Smooth muscle cell (in vitro differentiated cells): ENCODE data around the gene TAS2R42. TPM values are rescaled to one million over a fixed set of nuclear protein-coding genes. Genes with fewer than 3 reads are reported as not detected.

Experiments
- DNase-seq: peaks from one replicate; lab custom pipeline; 2025; ENCODE audit not compliant: unreplicated experiment; lab: John Stamatoyannopoulos, UW
- H2AFZ ChIP-seq: fragments of 200-600 bp; sonication (generic); 2 replicates; pipeline ENCODE4 v1.6.0; 2016; ENCODE audit warnings: antibody characterized with exemption, low read depth, mild to moderate bottlenecking
- H3F3A ChIP-seq: fragments of 200-600 bp; sonication (generic); 2 replicates; pipeline ENCODE4 v1.6.0; 2017; ENCODE audit warnings: antibody characterized with exemption, low read depth
- H3K27ac ChIP-seq: fragments of 200-600 bp; sonication (generic); 2 replicates; pipeline ENCODE4 v1.5.1; 2016; ENCODE audit warnings: low read depth, mild to moderate bottlenecking
- H3K27me3 ChIP-seq: fragments of 200-600 bp; sonication (generic); 2 replicates; pipeline ENCODE4 v1.6.1; 2016; ENCODE audit warnings: low read depth, mild to moderate bottlenecking
- H3K36me3 ChIP-seq: fragments of 200-600 bp; sonication (generic); 2 replicates; pipeline ENCODE4 v1.5.1; 2016; ENCODE audit warnings: low read depth
- H3K4me1 ChIP-seq: fragments of 200-600 bp; sonication (generic); 2 replicates; pipeline ENCODE4 v1.5.1; 2016; ENCODE audit warnings: low read depth
- H3K4me2 ChIP-seq: fragments of 200-600 bp; sonication (generic); 2 replicates; pipeline ENCODE4 v1.6.0; 2016; ENCODE audit warnings: mild to moderate bottlenecking
- H3K4me3 ChIP-seq: fragments of 200-600 bp; sonication (generic); 2 replicates; pipeline ENCODE4 v1.5.1; 2016; ENCODE audit warnings: mild to moderate bottlenecking
- H3K79me2 ChIP-seq: fragments of 200-600 bp; sonication (generic); 2 replicates; pipeline ENCODE4 v1.6.0; 2016; ENCODE audit warnings: low read depth, mild to moderate bottlenecking
- H3K9ac ChIP-seq: fragments of 200-600 bp; sonication (generic); 2 replicates; pipeline ENCODE4 v1.6.0; 2016; ENCODE audit warnings: low read depth
- H3K9me3 ChIP-seq: fragments of 200-600 bp; sonication (generic); replicated peaks from 2 replicates; pipeline ENCODE4 v1.5.1; 2016; ENCODE audit warnings: low read depth
- H4K20me1 ChIP-seq: fragments of 200-600 bp; sonication (generic); 2 replicates; pipeline ENCODE4 v1.6.0; 2016; ENCODE audit warnings: low read depth
- WGBS: methylation state at CpG from one replicate; pipeline ENCODE4 v1.1.7; 2016; ENCODE audit warnings: low lambda C conversion rate; 5-methylcytosine and 5-hydroxymethylcytosine counted together
- polyA plus RNA-seq: library from polyadenylated mRNA; unstranded; fragments of >200 nt; fragmentation: Nextera tagmentation; extraction: Ambion mirVana; gene quantifications from 2 replicates; pipeline ENCODE4 v1.2.1, GENCODE V29; 2016
- total RNA-seq: library from RNA; depleted of rRNA; stranded (reverse); fragments of >200 nt; gene quantifications from 2 replicates; pipeline ENCODE4 v1.2.3, GENCODE V29; 2014
- TF ChIP-seq, protein P1 (sequence below): fragments of 200-600 bp; sonication (generic); IDR thresholded peaks from 2 replicates; pipeline ENCODE4 v1.5.1; 2017; ENCODE audit warnings: borderline replicate concordance, mild to moderate bottlenecking, antibody characterized with exemption; ENCODE audit not compliant: insufficient read depth, poor library complexity, severe bottlenecking

Gene TAS2R42
- total and polyA plus RNA-seq, 2 experiments from 2014 or later = not detected

DNA sequence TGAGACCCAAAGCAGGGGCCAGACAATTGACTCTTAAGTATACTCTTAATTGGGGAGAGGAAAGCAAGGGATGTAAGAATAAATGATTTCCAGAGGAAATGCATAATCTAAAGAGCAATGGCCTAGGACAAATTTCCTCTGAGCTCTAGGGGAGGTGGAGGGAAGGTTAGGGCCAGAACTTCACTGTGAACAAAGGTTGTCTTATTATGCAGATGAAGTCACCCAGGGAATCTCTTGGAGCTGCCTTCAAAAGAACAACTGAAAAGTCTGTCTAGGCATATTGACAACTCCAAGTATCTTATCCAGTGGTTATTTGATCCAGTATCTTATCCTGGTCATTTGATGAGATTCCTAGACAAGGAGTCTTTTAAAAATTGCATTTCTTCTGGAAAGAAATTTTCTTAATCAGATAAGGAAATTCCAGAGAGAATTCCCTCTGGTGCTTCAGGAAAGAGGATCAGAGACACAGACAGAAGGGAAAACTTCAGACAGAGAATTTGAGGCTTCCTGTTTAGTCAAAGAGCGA lies 32.3 kb downstream of the TAS2R42 start:
- no peaks in the 10 kb centered on the region for H3F3A ChIP-seq
- no peak overlapping the region for H3K4me3 ChIP-seq
- H4K20me1 ChIP-seq = peaks cover 35% of the 10 kb centered on the region
- no peak overlapping the region for H3K4me2 ChIP-seq
- H3K27ac ChIP-seq = no peak overlapping the region
- no peaks in the 10 kb centered on the region for H3K36me3 ChIP-seq
- DNase-seq = no peak
- H2AFZ ChIP-seq = no peak overlapping the region
- TF ChIP-seq, protein P1, sequence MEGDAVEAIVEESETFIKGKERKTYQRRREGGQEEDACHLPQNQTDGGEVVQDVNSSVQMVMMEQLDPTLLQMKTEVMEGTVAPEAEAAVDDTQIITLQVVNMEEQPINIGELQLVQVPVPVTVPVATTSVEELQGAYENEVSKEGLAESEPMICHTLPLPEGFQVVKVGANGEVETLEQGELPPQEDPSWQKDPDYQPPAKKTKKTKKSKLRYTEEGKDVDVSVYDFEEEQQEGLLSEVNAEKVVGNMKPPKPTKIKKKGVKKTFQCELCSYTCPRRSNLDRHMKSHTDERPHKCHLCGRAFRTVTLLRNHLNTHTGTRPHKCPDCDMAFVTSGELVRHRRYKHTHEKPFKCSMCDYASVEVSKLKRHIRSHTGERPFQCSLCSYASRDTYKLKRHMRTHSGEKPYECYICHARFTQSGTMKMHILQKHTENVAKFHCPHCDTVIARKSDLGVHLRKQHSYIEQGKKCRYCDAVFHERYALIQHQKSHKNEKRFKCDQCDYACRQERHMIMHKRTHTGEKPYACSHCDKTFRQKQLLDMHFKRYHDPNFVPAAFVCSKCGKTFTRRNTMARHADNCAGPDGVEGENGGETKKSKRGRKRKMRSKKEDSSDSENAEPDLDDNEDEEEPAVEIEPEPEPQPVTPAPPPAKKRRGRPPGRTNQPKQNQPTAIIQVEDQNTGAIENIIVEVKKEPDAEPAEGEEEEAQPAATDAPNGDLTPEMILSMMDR = no peak
- no peaks in the 10 kb centered on the region for H3K27me3 ChIP-seq
- no peaks in the 10 kb centered on the region for H3K4me1 ChIP-seq
- no peaks in the 10 kb centered on the region for H3K9me3 ChIP-seq
- H3K79me2 ChIP-seq = peaks cover 88% of the 10 kb centered on the region
- no peak overlapping the region for H3K9ac ChIP-seq
- 94% methylated on average over 1 of the region's 1 CpG for WGBS

DNA sequence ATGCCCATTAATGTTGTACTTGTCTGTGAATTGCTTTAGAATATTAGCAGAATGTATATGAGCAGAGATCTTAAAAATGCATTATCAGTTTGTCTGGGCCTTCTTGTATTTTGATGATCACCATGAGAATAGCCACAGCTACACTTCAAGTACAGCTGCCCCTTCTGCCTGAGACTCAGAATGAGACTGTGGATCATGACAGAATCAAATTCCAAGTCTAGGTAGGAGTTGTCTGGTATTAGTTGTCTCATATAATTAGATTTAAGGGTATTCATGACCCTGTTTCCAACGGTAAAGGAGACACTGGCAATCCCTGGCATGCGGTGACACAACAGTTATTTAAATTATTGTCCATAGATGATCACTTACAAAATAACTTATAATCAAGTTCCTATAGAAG lies 34.0 kb downstream of the TAS2R42 start:
- TF ChIP-seq, protein P1 = no peak
- H3K27me3 ChIP-seq = no peaks in the 10 kb centered on the region
- H2AFZ ChIP-seq = no peak overlapping the region
- no peak overlapping the region for H3K27ac ChIP-seq
- no peaks in the 10 kb centered on the region for H3K4me1 ChIP-seq
- no peak overlapping the region for H3K9ac ChIP-seq
- no peak for DNase-seq
- H3K4me3 ChIP-seq = no peak overlapping the region
- H3K4me2 ChIP-seq = no peak overlapping the region
- WGBS = 93% methylated on average over 2 of the region's 2 CpGs
- no peaks in the 10 kb centered on the region for H3K9me3 ChIP-seq
- peaks cover 71% of the 10 kb centered on the region for H3K79me2 ChIP-seq
- peaks cover 19% of the 10 kb centered on the region for H4K20me1 ChIP-seq
- H3F3A ChIP-seq = no peaks in the 10 kb centered on the region
- no peaks in the 10 kb centered on the region for H3K36me3 ChIP-seq

GRCh38 chr12:11150832-11151231 lies 35.9 kb downstream of the TAS2R42 start:
- no peak for DNase-seq
- Histone ChIP-seq H3K27ac (no peak overlapping the region), H3K9ac (no peak overlapping the region), H3K36me3 (no peaks in the 10 kb centered on the region), H3K4me2 (no peak overlapping the region), H3K4me3 (no peak overlapping the region), H3K79me2 (peaks cover 72% of the 10 kb centered on the region), H3K4me1 (no peaks in the 10 kb centered on the region), H2AFZ (no peak overlapping the region), H3K9me3 (no peaks in the 10 kb centered on the region), H3K27me3 (no peaks in the 10 kb centered on the region), H4K20me1 (peaks cover 17% of the 10 kb centered on the region), H3F3A (no peaks in the 10 kb centered on the region)
- TF ChIP-seq, protein P1 = no peak
- WGBS = 91% methylated on average over 1 of the region's 1 CpG

- Histone ChIP-seq H3K4me2 (no peak overlapping the region), H3K9ac (no peak overlapping the region), H3K27me3 (no peaks in the 10 kb centered on the region), H3K4me3 (no peak overlapping the region), H3K9me3 (no peaks in the 10 kb centered on the region), H4K20me1 (peaks cover 7% of the 10 kb centered on the region), H3K36me3 (no peaks in the 10 kb centered on the region), H3K27ac (no peak overlapping the region), H3K79me2 (peaks cover 65% of the 10 kb centered on the region), H3F3A (no peaks in the 10 kb centered on the region), H2AFZ (no peak overlapping the region), H3K4me1 (no peaks in the 10 kb centered on the region)
- no peak for DNase-seq
- TF ChIP-seq, protein P1 = no peak
- 100% methylated on average over 1 of the region's 1 CpG for WGBS
Measured at GRCh38 chr12:11147420-11147819, 39.3 kb downstream of the TAS2R42 start.
